ENCODE measurements around the gene PCSK5.
A peak's percentile ranks its signal among the peaks of the same experiment; 100 is the strongest.

The PCSK5 gene

GRCh38 chr9:76401580-76402354 is 511.3 kb downstream of the PCSK5 start:
- no peak overlapping the region for H3K4me3 ChIP-seq (replicated peaks; ENCODE audit: low read depth, low read length)
- no peak for TF ChIP-seq CTCF (IDR thresholded peaks at IDR 0.05; ENCODE audit: insufficient read depth, low read length, poor library complexity, severe bottlenecking)
- no peaks in the 10 kb centered on the region for H3K36me3 ChIP-seq (ENCODE audit: control insufficient read depth, insufficient read depth, low read length)
- H3K27me3 ChIP-seq (replicated peaks; ENCODE audit: control insufficient read depth, insufficient read depth, low read length): no peaks in the 10 kb centered on the region
- DNase-seq (ENCODE audit: extremely low read depth, insufficient read length): no peak

GRCh38 chr9:76403352-76403751 is 512.9 kb downstream of the PCSK5 start:
- DNase-seq (ENCODE audit: extremely low read depth, insufficient read length): peak; percentile 72
- Histone ChIP-seq H3K36me3 (ENCODE audit: control insufficient read depth, insufficient read depth, low read length) (no peaks in the 10 kb centered on the region), H3K27me3 (replicated peaks; ENCODE audit: control insufficient read depth, insufficient read depth, low read length) (no peaks in the 10 kb centered on the region), H3K4me3 (replicated peaks; ENCODE audit: low read depth, low read length) (no peak overlapping the region)
- peak; percentile 47 for TF ChIP-seq CTCF (IDR thresholded peaks at IDR 0.05; ENCODE audit: insufficient read depth, low read length, poor library complexity, severe bottlenecking)

GRCh38 chr9:76404401-76404800 is 513.9 kb downstream of the PCSK5 start:
- no peak for DNase-seq (ENCODE audit: extremely low read depth, insufficient read length)
- TF ChIP-seq CTCF (IDR thresholded peaks at IDR 0.05; ENCODE audit: insufficient read depth, low read length, poor library complexity, severe bottlenecking): no peak
- Histone ChIP-seq H3K27me3 (replicated peaks; ENCODE audit: control insufficient read depth, insufficient read depth, low read length) (no peaks in the 10 kb centered on the region), H3K4me3 (replicated peaks; ENCODE audit: low read depth, low read length) (no peak overlapping the region), H3K36me3 (ENCODE audit: control insufficient read depth, insufficient read depth, low read length) (no peaks in the 10 kb centered on the region)

- Histone ChIP-seq H3K36me3 (ENCODE audit: control insufficient read depth, insufficient read depth, low read length) (no peaks in the 10 kb centered on the region), H3K4me3 (replicated peaks; ENCODE audit: low read depth, low read length) (no peak overlapping the region), H3K27me3 (replicated peaks; ENCODE audit: control insufficient read depth, insufficient read depth, low read length) (no peaks in the 10 kb centered on the region)
- no peak for DNase-seq (ENCODE audit: extremely low read depth, insufficient read length)
- TF ChIP-seq CTCF (IDR thresholded peaks at IDR 0.05; ENCODE audit: insufficient read depth, low read length, poor library complexity, severe bottlenecking): no peak
Observed at GRCh38 chr9:76405340-76405739, 514.9 kb downstream of the PCSK5 start.

GRCh38 chr9:76405868-76406267 is 515.4 kb downstream of the PCSK5 start:
- no peaks in the 10 kb centered on the region for H3K27me3 ChIP-seq (replicated peaks; ENCODE audit: control insufficient read depth, insufficient read depth, low read length)
- H3K4me3 ChIP-seq (replicated peaks; ENCODE audit: low read depth, low read length): no peak overlapping the region
- TF ChIP-seq CTCF (IDR thresholded peaks at IDR 0.05; ENCODE audit: insufficient read depth, low read length, poor library complexity, severe bottlenecking): no peak
- DNase-seq (ENCODE audit: extremely low read depth, insufficient read length): no peak
- H3K36me3 ChIP-seq (ENCODE audit: control insufficient read depth, insufficient read depth, low read length): no peaks in the 10 kb centered on the region

Data from GM06990 (cell line).